ENCODE measurements around the gene SOX9.
"Not testable (repeated sequence)": the region's sequence is repeated elsewhere in the genome, so short reads cannot be mapped to it uniquely, and the experiment has no call there.

The SOX9 gene

DNA sequence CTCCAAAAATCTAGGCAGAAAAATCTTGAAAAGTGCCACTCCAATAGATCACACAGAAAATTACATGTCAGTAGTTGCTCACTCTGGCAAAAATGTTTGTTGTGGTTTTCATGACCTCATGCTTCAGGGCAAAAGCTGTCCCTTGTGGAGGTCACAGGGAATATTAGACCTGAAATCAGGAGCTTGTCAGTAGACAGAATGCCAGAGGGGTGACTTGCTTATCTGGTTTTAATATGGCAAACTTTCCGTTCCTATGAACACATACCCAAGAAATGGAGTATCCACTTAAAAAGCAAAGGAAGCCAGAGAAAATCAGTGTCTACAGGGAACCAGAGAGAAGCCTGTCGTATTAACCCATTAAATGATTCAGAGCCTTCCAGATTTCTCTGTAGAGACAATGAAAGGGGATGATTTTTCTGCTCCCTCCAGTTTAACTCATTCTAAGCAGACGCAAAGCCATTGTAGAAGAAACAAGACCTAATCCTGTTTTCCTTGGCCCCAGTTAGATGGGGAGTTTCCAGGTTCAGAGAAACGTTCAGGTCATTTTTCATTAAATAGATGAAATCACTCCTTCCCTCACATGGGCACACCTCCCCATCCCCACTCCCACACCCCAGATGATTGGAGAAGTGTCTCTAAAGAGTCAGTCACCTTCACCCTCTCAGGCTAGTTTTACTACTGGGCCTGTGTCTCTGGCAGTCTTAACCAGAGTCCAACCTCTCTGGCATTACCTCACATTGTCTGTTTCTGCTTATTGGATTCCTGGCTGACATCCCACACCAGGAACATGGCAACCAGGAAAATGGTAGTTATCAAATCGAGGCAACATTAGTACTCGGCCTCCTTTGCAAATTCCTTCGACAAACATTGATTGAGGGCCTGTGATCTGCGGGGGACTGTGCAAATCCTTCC is 6.0 kb downstream of the SOX9 start:
- DNase-seq (ENCODE audit: low read depth in 2 of 2): no peak

GRCh38 chr17:72128039-72128438 is 7.2 kb downstream of the SOX9 start:
- DNase-seq (ENCODE audit: low read depth in 2 of 2): no peak

GRCh38 chr17:72134608-72135394 is 14.0 kb downstream of the SOX9 start:
- DNase-seq (ENCODE audit: low read depth in 2 of 2): peak; percentile 51 to 62

- DNase-seq (ENCODE audit: low read depth in 2 of 2): no peak
Observed at GRCh38 chr17:72135546-72136325, 14.9 kb downstream of the SOX9 start.

GRCh38 chr17:72136692-72137091 is 15.9 kb downstream of the SOX9 start:
- DNase-seq (ENCODE audit: low read depth in 2 of 2): no peak

DNA sequence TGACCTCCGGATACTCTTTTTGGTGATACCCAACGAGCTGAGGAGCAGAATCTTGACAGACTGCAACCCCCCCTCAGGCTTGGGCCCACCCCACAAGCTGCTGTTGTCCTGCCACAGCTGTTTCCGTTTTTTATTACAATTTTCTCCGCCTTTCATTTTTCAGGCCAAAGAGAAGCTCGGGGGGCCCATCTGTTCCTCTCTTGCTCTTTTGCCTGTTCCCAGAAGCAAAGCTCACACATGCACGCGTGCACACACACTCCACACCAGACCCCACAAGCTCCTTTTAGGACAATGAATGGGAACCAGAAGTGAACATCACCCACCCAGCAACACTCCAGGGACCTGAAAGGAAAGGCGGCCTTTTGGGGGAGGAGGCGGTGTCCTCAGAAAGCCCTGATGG is 16.3 kb downstream of the SOX9 start:
- no peak for DNase-seq (ENCODE audit: low read depth in 2 of 2)

GRCh38 chr17:72139212-72139611 is 18.4 kb downstream of the SOX9 start:
- DNase-seq (ENCODE audit: low read depth in 2 of 2): no peak

DNA sequence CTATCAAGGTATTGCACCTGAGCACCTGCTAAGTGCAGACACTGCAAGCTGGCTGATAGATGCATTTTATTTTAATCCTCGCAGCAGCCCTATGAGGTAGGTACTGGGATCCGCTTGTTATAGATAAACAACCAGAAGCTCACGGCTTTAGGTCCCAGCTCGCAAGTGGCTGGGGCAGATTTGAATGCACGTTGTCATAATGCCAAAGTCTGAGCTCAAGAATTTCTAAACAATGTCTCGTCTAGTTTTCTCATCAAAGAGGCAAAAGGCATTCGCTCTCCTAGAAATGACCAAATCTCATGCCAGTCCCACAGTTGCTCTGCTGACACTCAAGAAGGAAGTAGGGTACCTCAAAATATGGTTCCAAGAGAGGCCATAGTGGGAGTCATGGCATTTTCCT is 20.5 kb downstream of the SOX9 start:
- DNase-seq (ENCODE audit: low read depth in 2 of 2): no peak

DNA sequence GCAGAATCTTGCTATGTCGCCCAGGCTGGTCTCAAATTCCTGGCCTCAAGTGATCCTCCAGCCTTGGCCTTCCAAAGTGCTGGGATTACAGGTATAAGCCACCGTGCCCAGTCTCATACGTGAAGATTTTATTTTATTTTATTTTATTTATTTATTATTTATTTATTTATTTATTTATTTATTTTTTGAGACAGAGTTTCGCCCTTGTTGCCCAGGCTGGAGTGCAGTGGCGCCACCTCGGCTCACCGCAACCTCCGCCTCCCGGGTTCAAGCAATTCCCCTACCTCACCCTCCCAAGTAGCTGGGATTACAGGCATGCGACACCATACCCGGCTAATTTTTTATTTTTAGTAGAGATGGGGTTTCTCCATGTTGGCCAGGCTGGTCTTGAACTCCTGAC is 21.3 kb downstream of the SOX9 start:
- not testable (repeated sequence) for DNase-seq (ENCODE audit: low read depth in 2 of 2)

DNA sequence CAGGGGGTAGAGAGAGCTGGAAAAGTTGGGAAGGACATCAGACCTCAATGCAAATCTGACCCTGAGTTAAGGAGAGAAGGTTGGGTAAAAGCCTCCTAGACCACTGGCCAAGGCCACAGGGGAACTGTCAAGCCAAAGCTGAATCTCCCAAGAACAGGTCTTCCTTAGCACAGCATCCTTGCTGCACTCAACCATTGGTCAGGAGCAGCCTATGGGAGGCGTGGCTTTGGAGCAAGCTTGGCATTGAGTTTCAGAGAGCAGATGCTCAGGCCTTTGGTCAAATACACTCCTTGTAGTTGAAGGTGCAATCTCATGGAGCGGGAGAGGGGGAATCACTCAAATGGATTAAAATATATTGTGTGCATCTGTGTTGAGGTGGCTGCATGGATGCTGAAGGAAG is 21.8 kb downstream of the SOX9 start:
- no peak for DNase-seq (ENCODE audit: low read depth in 2 of 2)

- DNase-seq (ENCODE audit: low read depth in 2 of 2): no peak
Observed at GRCh38 chr17:72143245-72143644, 22.4 kb downstream of the SOX9 start.

DNA sequence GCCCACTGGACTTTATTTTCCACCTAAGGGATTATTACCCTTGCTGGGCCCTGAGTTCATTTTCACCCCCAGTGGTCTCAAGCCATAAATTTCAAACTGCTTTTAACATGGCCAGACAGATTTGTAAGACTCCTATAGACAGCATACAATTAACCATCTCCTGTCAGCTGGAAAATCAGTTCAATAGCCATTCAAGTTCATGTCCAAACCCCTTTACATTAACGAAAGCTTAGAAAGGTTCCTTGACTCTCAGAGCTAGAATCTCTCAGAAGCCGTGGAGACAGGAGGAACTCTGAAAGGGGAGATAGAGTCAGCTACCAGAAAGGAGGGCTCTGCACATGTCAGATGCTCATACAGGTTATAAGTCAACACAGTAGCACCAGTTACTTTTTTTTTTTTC is 23.3 kb downstream of the SOX9 start:
- DNase-seq (ENCODE audit: low read depth in 2 of 2): no peak

DNA sequence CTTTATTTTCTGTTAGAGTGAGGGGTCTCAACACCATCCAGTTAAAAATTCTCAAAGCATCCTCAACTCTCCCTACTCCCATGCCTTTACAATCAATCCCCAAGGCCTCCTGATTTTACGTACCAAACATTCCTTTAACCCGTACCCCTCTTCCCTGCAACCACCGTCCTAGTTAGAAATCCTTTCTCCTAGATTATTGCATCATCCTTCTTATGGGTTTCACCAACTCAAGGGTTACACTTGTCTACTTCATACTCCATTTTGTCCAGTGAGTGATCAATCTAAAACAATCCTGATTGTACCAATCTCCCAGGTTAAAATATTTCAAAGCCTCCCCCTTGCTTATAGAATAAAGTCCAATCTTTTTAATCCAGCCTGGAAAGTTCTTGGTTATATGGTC is 24.7 kb downstream of the SOX9 start:
- no peak for DNase-seq (ENCODE audit: low read depth in 2 of 2)

DNA sequence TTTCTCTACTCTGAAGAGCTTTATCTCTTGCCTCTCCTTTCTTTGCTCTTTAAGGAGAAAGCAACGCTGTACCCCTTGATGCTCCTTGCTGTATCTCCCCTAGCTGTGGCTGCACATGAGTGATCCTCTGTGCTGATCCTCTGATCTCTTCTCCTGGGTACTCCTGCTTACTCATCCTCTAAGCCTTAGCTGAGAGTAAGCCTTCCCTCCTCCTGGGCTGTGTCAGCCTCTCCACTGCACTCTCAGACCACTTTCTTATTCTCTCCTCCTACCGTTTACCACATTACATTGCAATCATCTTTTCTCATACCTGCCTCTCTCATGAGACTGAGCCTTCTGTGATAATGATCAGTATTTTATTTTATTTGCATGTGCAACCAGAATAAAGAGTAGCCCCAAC is 25.1 kb downstream of the SOX9 start:
- no peak for DNase-seq (ENCODE audit: low read depth in 2 of 2)

- no peak for DNase-seq (ENCODE audit: low read depth in 2 of 2)
Observed at GRCh38 chr17:72146371-72146770, 25.6 kb downstream of the SOX9 start.

GRCh38 chr17:72150632-72151460 is 30.0 kb downstream of the SOX9 start:
- DNase-seq (ENCODE audit: low read depth in 2 of 2): no peak

GRCh38 chr17:72151565-72152386 is 31.0 kb downstream of the SOX9 start:
- no peak for DNase-seq (ENCODE audit: low read depth in 2 of 2)

- DNase-seq (ENCODE audit: low read depth in 2 of 2): no peak
Observed at GRCh38 chr17:72152387-72152929, 31.6 kb downstream of the SOX9 start.

GRCh38 chr17:72158895-72159885 is 38.4 kb downstream of the SOX9 start:
- no peak for DNase-seq (ENCODE audit: low read depth in 2 of 2)
